Ecto neural progenitor cell (in vitro differentiated cells): ENCODE measurements around the gene ZFYVE28.

Experiments
- DNase-seq: peaks from one replicate; pipeline ENCODE4 v3.0.0-alpha.2; 2018; ENCODE audit warnings: low spot score

ZFYVE28 gene

GRCh38 chr4:2428496-2429213, 10.2 kb upstream of the ZFYVE28 start:
- DNase-seq, result no peak

- no peak for DNase-seq
Measured at GRCh38 chr4:2427383-2428334, 9.2 kb upstream of the ZFYVE28 start.

- DNase-seq, result no peak
Measured at GRCh38 chr4:2426711-2427275, 8.3 kb upstream of the ZFYVE28 start.

GRCh38 chr4:2426069-2426397, 7.6 kb upstream of the ZFYVE28 start:
- no peak for DNase-seq

GRCh38 chr4:2425386-2426068, 7.1 kb upstream of the ZFYVE28 start:
- no peak for DNase-seq

GRCh38 chr4:2424581-2424980, 6.1 kb upstream of the ZFYVE28 start:
- DNase-seq, result no peak

GRCh38 chr4:2423695-2424094, 5.2 kb upstream of the ZFYVE28 start:
- peak; percentile 47 for DNase-seq

- DNase-seq, result peak; percentile 44
Measured at GRCh38 chr4:2423066-2423465, 4.6 kb upstream of the ZFYVE28 start.

- DNase-seq, result no peak
Measured at GRCh38 chr4:2421928-2422327, 3.5 kb upstream of the ZFYVE28 start.

GRCh38 chr4:2419814-2420213, 1.4 kb upstream of the ZFYVE28 start:
- DNase-seq, result no peak

GRCh38 chr4:2418650-2419571, 466 bp upstream of the ZFYVE28 start, which contains the start of gene CFAP99:
Gene CFAP99, plus strand, starts transcription at chr4:2418955.
- peak; percentile 99 for DNase-seq

- DNase-seq, result no peak
Measured at GRCh38 chr4:2417226-2417764, 1.1 kb downstream of the ZFYVE28 start.

GRCh38 chr4:2416564-2417225, 1.8 kb downstream of the ZFYVE28 start:
- DNase-seq, result peak; percentile 69

- DNase-seq, result no peak
Measured at GRCh38 chr4:2415881-2416563, 2.4 kb downstream of the ZFYVE28 start.

GRCh38 chr4:2415213-2415612, 3.2 kb downstream of the ZFYVE28 start:
- DNase-seq, result no peak

- peak; percentile 49 for DNase-seq
Measured at GRCh38 chr4:2413821-2414610, 4.4 kb downstream of the ZFYVE28 start.

- peak; percentile 76 for DNase-seq
Measured at GRCh38 chr4:2412885-2413716, 5.3 kb downstream of the ZFYVE28 start.

- no peak for DNase-seq
Measured at GRCh38 chr4:2412534-2412884, 5.9 kb downstream of the ZFYVE28 start.
